K562 treated with DMSO at 1 percent for 4 hours (cell line): Measurements from ENCODE around the gene ELK4. TPM values are rescaled to one million over a fixed set of nuclear protein-coding genes. Genes with fewer than 3 reads are reported as not detected.

Experiments used
- total RNA-seq: library from RNA; unstranded; fragments of 300-600 nt; gene quantifications from 2 replicates; pipeline ENCODE4 v1.2.3, GENCODE V29; 2022; ENCODE audit not compliant: insufficient read depth

Gene ELK4
- total RNA-seq = 6.9 and 7.4 TPM in 2 replicates

GRCh38 chr1:205631768-205632668 is at the start of gene ELK4:
Gene ELK4 (minus strand): TSS chr1:205632011. CDS start chr1:205623882, 8,129 bp downstream.

GRCh38 chr1:205680073-205680851 is 48.5 kb upstream of the ELK4 start, which contains the start of gene SLC45A3:
Gene SLC45A3 (minus strand): TSS chr1:205680509. CDS start chr1:205664656, 15,853 bp downstream.

Other genes with a start within 250 kb of the ELK4 start
- gene LEMD1, start 210.0 kb downstream of the ELK4 start, total RNA-seq = not detected in 2 replicates
- 1.3 TPM in 2 replicates for gene BLACAT1, start 176.0 kb downstream of the ELK4 start, total RNA-seq
- gene CDK18, start 127.3 kb downstream of the ELK4 start, total RNA-seq = not detected in 2 replicates
- gene SLC45A3, start 48.5 kb upstream of the ELK4 start, total RNA-seq = 5.7 and 8.1 TPM in 2 replicates
- gene NUCKS1, start 118.2 kb upstream of the ELK4 start, total RNA-seq = 190 and 427 TPM in 2 replicates
- 9.2 and 13.8 TPM in 2 replicates for gene RAB29, start 143.5 kb upstream of the ELK4 start, total RNA-seq
- 6.0 and 9.0 TPM in 2 replicates for gene SLC41A1, start 181.2 kb upstream of the ELK4 start, total RNA-seq
- gene PM20D1, start 218.1 kb upstream of the ELK4 start, total RNA-seq = not detected in 2 replicates